DMS153 treated with DMSO at 0.1 percent for 48 hours (cell line): Measurements from ENCODE around the gene PHIP.

Experiments
- DNase-seq: peaks from one replicate; lab custom pipeline; 2025; ENCODE audit not compliant: unreplicated experiment; lab: John Stamatoyannopoulos, UW

PHIP gene

DNA sequence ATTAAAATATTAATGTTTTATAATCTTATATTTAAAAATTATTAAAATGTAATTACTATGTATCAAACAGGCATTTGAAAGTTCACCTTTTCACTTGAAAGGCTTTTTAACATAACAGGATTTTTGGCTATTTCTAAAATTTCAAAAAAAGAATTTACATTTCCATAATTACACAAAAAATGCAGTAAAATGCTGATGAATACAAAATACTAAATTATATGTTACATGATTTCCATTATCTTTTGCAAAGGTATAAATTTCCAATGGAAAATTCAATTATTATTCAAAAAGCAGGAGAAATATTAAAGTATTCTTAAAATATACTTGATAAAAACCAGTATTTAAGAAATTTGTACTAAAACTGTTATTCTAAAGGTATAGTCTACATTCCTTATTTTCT is 66.1 kb downstream of the PHIP start:
- DNase-seq, result no peak

DNA sequence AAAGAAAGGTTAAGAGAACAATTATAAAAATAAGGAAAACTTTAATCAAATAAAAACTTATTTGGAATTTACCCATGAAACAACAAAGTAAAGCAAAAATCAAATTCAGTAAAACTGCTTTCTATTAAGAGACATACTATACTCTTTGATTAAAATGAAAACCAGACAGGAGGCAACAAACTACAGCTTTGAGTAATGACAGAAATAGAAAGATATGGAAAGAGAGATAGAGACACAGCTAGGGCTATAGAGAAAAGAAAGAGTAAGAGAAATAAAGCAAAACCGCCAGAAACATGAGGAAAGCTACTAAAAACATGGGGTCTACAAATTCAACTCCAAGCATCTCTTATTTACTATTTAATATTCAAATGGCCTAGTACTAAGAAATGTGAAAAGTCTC is 67.6 kb downstream of the PHIP start:
- DNase-seq, result no peak

DNA sequence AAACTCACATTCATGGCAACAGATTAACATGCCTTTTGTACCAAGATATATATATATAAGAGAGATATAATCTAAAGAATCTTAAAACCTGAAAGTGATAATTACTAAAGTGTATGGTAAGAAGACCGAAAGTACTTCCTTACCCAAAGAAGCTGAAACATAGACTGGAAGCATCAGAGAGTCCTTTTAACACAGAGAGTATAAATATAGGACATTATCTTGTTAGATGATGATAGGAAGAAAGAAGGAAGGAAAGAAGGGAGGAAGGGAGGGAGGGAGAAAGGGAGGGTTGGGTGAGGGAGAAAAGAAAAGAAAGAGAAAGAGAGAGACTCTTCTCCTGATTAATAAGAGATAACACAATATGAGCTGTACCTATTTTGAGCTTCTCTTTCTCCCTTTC is 68.2 kb downstream of the PHIP start:
- no peak for DNase-seq

DNA sequence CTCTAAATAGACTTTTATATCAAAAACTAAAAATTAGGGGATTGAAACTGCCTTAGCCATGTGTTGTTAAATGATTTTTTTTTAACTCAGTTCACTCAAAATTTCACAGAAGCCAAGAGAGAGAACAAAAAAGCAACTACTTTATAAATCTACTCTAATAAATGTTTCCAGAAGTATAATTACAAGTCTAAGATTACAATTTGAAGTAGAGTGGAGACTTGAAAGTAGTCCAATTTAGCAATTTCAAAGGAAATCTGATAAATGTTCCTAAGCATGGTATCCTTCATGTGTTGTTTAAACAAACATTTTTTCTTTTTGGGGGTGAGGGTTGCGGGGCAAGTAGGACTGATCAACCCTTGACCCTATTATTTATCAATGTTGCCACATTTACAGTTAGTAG is 72.6 kb downstream of the PHIP start:
- DNase-seq, result no peak

DNA sequence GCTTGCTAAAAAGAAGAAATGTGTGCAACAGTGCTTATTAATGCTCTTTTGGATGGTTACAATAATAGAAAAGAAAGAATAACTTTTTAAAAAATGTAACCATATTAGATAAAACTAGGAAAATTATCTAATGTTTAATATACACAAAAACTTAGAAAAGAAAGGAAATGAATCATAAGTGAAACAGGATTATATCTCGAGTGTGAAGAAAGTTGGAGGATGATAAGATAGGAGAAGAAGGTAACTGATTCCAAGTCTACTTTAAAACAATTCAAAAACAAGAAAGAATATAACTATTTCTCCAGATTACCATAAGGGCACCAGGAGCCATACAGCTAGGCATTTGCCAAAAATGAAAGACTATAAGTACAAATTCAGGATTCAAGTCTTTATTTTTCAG is 73.0 kb downstream of the PHIP start:
- no peak for DNase-seq

DNA sequence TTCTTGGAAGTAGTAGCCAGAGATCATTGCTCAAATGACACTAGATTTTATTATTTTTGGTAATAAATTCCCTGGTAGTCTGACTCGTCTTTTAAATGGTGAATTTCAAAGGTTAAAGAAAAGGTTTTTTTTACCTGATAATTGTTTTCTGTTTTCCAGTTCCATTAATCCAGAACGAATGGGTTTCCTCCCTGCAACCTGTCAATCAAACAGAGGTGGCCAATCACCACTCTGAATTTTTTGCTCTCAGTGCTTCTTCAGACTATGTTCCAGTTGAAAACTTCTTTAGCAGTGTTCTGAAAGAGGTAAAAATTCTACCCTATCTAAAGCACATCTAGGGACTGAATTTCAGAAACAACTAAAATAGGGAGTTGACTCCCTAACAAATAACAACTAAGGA is 73.8 kb downstream of the PHIP start:
- no peak for DNase-seq

DNA sequence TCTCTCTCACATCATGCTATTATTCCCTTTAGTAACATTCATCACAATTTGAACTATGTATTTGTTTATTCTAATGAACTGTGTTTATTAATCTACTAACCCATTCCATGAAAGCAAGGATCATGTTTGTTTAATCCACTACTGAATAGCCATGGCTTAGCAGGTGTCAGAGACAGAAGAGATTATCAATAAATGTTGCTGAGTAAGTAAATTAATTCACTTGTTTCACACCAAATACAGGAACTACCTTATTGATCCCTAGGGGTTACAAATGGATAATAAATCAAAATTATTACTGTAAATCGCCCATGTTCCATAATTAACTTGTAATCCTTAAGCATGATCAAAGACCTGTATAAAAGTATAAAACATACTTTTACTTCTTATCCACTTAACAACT is 76.6 kb downstream of the PHIP start:
- DNase-seq, result no peak

DNA sequence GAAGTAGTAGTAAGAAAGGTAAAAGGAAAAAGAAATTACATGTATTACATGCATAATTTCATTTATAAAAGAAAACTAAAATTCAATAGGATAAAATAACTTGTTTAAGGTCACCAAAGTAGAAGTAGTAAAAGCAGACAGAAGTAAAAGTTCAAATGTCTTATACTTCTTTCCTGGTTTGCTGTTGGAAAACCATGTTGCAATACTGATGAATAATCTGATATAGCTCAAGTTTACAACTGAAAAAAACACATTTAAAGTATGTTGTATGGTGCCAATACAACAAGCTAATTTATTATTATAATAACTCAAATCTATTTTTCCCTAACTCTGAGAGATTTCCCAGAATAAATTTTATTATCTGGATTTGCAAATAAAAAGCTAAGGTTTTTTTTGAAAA is 78.3 kb downstream of the PHIP start:
- no peak for DNase-seq

DNA sequence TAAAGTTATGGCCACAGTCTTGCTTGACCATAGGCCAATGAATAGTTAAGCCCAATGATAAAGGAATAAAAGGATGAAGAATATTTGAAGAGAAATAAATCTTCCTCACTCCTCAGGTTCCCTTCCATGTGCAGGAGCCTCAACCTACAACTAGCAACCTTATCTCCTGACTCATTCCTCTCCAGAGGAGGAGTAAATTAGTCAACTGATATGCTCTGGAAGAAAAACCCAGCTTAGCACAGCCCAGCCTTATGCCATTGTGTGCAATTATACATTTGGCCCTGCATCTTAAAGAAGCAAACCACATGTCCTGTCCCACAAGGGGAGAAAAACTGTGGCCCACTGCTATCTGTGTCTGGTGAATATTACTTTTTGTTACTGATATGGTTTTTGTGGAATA is 82.1 kb downstream of the PHIP start:
- DNase-seq, result no peak

DNA sequence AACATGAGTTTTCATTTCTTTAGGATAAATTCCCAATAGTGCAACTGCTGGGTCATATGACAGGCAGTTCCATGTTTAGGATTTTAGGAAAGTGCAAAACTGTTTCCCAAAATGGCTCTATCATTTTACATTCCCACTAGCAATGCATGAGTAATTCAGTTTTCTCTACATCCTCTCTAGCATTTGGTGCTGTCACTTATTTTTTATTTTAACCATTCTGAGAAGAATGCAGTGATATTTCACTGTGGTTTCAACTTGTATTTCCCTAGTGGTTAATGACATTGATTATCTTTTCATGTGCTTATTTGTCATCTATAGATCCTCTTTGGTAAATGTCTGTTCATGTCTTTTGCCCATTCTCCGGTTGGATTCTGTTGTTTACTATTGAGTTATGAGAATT is 82.7 kb downstream of the PHIP start:
- no peak for DNase-seq

DNA sequence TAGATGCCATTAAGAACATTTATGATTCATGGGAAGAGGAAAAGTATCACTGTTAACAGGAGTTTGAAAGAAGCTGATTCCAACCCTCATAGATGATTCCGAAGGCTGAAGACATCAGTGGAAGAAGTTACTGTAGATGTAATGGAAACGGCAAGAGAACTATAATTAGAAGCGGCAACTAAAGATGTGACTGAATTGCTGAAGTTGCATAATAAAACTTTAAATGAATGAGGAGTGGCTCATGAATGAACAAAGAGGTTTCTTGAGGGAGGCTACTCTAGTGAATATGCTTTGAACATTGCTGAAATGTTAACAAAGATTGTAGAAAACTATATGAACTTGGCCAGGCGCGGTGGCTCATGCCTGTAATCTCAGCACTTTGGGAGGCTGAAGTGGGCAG is 84.1 kb downstream of the PHIP start:
- DNase-seq, result no peak

DNA sequence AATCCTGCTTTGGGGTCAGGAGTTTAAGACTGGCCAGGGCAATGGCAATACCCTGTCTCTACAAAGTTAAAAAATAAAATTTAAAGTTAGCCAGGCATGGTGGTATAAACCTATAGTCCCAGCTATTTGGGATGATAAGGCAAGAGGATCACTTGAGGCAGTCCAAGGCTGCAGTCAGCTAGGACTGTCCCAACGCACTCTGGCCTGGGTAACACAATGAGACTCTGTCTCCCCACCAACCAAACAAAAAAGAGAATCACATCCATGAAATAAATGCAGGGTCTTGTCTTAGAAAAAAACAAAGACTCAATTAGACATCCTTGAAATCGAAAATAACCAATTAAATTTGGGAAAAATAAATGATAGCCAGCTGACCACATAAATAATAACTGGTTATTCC is 88.9 kb downstream of the PHIP start:
- no peak for DNase-seq

DNA sequence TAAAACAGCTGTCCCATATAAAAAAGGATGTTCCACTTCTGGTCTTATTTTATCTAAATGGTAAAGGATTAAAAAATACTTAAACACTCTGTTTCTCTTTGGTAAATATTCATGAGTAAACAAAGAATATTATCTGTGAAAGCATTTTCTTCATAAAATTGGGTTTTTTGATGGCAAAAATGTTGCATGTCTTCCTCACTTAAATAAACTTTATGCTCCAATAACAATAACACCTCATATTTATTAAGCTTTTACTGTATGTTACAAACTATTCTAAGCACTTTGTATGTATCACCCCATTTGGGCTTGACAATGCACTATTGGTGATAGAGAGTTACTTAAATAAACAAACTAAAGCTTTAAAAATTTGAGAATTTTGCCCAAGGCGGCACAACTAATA is 91.9 kb downstream of the PHIP start:
- no peak for DNase-seq

DNA sequence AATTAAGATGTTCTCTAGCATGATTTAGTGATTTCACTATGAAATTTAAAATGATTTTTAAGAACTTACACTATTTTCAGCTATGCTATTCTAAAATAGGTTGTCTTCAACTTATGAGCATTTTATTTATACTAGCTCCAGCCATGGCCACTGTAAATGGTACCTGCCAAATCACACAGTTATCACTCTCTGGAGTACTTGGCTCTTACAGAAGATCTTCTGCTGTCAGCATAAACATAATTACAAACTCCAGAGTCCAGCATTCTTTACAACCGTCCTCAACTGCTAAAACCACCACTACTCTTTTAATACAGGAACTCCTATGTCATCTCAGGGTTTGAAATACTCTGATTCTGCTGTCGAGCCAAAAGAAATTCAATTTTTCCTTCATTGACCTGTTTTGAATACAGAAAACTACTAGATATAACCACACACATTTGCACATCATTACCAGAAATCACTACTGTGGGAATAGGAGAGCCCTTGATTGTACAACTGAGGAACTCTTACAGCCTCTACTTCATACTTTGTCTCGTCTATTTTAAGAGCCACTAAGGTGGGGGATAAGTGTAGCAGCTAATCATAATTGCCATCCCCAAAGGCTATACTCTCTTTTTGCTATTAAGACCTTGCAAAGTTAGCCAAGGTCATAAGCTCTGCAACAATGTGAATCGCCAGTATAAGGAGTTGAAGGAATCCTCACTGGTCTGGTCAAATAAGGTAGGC is 93.7 kb downstream of the PHIP start:
- DNase-seq, result no peak

DNA sequence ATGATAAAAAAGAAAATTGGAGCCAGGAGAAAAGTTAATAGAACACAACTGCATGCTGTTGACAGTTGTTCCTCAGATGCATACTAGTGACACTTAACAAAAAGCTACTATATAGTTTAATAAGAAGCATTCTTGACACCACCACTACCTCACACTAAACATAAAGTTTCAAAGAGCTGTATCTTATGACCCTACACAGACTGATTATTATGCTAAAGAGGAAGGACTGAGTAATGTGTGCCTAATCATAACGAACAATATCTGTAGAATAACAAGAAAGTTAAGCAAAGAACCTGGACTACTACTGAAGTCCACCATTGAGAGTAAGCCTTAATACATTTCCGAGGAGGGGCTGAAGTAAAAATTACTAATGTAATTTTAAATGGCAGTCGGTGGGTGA is 110.9 kb downstream of the PHIP start:
- DNase-seq, result no peak

DNA sequence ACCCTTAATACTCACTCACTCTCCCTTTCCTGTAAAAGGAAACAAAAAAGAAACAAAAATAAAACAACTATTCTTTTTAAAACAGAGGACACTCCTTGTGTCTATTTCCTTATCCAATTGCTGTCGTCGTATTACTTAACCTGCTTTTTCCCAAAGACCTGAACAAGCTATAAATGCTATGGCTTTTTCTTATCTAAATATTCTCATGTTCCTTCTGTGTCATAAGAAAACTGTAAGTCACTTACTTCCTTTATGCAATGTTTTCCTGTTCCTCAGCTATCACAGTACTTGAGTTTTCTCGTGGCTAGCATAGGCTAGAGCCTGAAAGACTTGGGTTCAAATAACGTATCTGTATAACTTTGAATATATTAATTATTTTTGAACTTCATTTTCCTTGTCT is 111.5 kb downstream of the PHIP start:
- DNase-seq, result no peak

DNA sequence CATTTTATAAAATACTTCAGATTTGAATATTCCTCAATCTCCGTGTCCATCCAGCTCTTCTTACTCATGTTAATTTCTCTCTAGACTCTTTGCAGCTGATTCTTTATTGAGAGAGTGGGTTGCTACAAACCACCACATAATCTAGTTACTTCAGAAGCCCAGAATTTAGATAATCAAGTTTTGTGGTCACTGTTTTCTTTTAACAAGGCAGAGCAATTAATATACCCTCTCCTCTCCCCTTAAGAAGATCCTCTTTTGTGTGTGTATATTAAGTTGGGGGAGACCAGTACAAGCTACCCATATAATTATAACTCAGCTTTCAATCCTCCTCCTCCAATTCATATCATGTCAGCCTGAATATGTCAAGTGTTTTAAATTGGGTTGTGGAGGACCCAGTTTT is 115.6 kb downstream of the PHIP start:
- DNase-seq, result no peak

DNA sequence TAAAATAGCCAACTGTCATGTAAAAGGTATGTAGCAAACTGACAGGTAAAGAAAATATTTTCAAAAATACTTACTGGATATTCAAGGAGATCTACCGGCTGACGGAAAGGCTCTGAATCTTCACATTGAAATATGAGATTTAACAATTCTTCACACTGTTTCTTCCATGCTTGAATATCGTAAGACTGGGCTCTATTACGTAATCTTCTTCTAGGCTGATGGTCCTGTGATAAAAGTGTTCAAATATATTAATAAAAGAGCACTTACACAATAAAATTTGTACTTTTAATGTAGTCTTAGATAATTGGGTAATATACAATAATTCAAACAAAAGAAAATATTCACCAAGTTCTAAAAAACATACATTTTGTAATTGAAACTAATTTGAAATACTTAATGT is 123.3 kb downstream of the PHIP start:
- no peak for DNase-seq

DNA sequence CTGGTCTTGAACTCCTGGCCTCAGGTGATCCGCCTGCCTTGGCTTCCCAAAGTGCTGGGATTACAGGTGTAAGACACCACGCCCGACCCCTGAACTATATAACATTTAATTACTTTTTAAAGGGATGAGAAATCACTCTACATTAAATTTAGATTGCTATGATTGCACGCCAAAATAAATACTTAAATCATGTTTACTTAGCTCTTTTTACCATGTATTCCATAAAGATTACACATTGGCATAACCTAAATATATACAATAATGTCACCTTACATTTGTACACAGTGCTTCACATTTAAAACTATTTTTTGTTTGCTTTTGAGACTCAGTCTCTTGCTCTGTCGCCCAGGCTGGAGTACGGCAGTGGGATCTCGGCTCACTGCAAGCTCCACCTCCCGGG is 124.3 kb downstream of the PHIP start:
- DNase-seq, result no peak

DNA sequence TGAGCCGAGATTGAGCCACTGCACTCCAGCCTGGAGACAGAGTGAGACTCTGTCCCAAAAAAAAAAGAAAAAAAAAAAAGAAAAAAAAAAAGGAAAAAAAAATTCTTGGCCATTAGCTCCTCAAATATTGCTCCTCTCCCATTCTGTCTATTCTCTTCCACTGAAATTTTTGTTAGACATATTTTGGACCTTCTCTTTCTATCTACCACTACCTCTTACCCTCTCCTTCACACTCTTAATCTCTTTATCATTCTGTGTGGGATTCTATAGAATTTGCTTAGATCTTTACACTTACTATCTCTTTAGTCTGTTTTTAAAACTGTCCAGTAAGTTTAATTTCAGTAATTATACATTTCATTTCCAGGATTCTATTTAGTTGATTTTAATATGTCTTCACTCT is 125.7 kb downstream of the PHIP start:
- DNase-seq, result no peak

DNA sequence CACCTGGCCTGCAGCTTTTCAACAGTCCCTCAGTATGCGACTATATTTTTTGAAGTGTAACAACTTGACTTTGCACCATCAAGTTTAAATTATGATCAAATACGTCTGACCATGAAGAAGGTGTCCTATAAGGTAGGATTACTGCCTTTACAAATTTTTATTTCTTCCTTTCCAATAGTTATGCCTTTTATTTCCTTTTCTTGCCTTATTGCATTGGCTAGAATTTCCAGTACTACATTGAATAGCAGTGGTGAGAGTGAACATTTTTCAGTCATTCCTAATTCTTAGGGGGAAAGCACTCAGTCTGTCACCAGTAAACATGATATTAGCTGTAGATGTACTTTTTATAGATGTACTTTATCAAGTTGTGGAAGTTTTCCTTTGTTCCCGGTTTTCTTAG is 129.3 kb downstream of the PHIP start:
- no peak for DNase-seq

DNA sequence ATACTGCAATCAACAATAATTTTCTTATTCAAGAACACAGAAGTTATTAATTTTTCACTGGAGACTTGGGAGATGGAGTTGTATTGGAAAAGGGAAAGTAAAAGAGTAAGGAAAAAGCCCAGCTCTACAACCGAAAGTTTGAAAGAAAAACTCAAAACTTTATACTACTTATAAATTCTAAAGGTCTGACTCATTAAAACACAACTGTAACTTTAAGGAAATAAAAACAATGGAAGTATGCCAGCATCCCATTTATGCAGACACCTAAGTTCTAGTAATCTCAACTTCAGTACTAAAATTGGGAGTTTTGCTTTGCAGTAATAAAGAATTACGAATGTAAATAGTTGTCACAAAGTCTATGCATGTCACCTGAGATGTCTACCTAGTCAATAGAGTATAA is 130.1 kb downstream of the PHIP start:
- DNase-seq, result no peak

DNA sequence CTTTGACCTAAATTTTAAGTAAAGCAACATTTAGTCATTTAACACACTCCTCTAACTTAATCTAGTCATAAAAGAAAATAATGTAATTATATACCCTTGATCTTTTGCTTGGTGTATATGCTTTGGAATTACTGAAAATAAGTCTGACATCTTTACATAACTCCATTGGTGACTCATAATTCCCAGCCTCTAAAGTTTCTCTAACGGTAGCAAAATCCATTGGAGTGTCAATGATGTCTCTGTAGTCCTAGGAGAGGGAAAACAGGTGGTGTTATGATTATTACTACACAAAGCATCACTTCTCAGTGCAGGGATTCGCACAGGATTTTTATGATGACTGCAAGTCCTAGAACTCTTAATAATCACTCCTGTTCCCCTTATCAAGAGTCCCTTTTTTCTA is 130.5 kb downstream of the PHIP start:
- no peak for DNase-seq

DNA sequence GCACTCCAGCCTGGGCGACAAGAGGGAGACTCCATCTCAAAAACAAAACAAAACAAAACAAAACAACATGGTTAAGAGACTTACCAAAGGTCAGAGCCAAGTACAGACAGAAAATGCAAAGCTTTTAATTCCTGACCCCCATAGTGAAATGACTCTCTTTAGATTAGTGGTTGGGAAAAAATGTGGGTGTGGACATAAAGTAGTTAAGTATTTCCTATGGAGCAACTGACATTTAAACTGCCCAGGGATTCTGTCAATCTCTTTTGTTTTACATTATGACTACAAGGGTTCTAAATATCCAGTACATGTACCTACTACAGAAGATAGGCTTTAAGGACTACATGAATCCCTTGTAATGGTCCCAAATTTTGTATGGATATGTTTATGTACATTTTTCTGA is 135.6 kb downstream of the PHIP start:
- no peak for DNase-seq
